Keratinocyte (primary cell): ENCODE results near the gene RETREG2.

Experiments used
- CTCF ChIP-seq, 3 experiments: IDR thresholded peaks in 1 of 3; conservative IDR thresholded peaks in 1 of 3; optimal IDR thresholded peaks in 1 of 3; 2 replicates in 2 of 3; 3 replicates in 1 of 3; pipeline versions ENCODE3 to v1.5.1; 2011; ENCODE audit warnings: low read length in 3 of 3, mild to moderate bottlenecking in 3 of 3, moderate library complexity in 2 of 3, control low read depth in 1 of 3, inconsistent platforms in 1 of 3; ENCODE audit not compliant: insufficient read depth in 2 of 3; ENCODE audit errors: extremely low read depth in 1 of 3
- EZH2 ChIP-seq: IDR thresholded peaks from one replicate; pipeline ENCODE4 v1.6.1; 2012; ENCODE audit warnings: inconsistent platforms, mild to moderate bottlenecking, low read length, moderate library complexity

DNA sequence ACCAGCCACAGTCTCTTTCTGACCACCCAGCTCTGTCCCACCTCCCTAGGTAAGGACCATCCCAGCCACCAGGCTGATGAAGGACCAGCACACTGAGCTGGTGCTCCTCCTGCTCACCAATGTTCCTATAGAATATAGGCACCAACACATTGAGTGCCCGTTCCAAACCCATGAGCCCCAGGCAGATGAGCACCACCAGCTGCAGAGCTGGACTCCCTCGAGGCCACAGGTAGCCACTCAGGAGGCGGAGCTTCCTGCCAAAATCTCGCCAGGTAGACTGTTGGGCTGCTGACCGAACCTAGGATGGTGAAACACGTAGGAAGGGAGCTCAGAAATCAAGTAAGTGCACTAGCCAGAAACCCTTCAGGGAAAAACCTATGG is 38.5 kb downstream of the RETREG2 start:
- TF ChIP-seq CTCF (optimal IDR thresholded peaks at IDR 0.05 in 1 of 3, IDR thresholded peaks at IDR 0.05 in 1 of 3, conservative IDR thresholded peaks at IDR 0.05 in 1 of 3; ENCODE audit: extremely low read depth in 1 of 3, insufficient read depth in 2 of 3, low read length in 3 of 3) (no peak), EZH2 (no peak)
